Heart left ventricle (tissue), 16 donors: ENCODE data around the gene RBM5. TPM values are rescaled to one million over a fixed set of nuclear protein-coding genes. Genes with fewer than 3 reads are reported as not detected.

ENCODE experiments used
- ATAC-seq, 4 donors: fragments of 200-7000 bp; cut with Tn5 transposase; one replicate each; pipeline ENCODE4 v1.9.1; 2020 to 2022; ENCODE audit warnings: moderate library complexity in 4 of 4, mild to moderate bottlenecking in 3 of 4, moderate number of reproducible peaks in 1 of 4
- DNase-seq, 5 donors: peaks; one replicate each; pipeline ENCODE4 v3.0.0-alpha.2; 2020
- H3K27ac ChIP-seq, 12 donors: fragments of 200-600 bp; sonication (generic) in 4 of 12; one replicate each; pipeline versions ENCODE4 v1.5.0 to v1.8.0; 2016 to 2022; ENCODE audit warnings: mild to moderate bottlenecking in 2 of 12
- H3K27me3 ChIP-seq, 9 donors: fragments of 200-600 bp; sonication (generic) in 2 of 9; one replicate each; pipeline versions ENCODE4 v1.5.1 to v1.8.0; 2016 to 2022; ENCODE audit warnings: mild to moderate bottlenecking in 3 of 9
- H3K36me3 ChIP-seq, 9 donors: fragments of 200-600 bp; sonication (generic) in 2 of 9; one replicate each; pipeline versions ENCODE4 v1.5.0 to v1.8.0; 2018 to 2022; ENCODE audit warnings: mild to moderate bottlenecking in 2 of 9
- H3K4me1 ChIP-seq, 12 donors: fragments of 200-600 bp; sonication (generic) in 4 of 12; one replicate each; pipeline versions ENCODE4 v1.5.0 to v1.8.0; 2016 to 2022; ENCODE audit warnings: mild to moderate bottlenecking in 3 of 12
- H3K4me3 ChIP-seq, 12 donors: fragments of 200-600 bp; sonication (generic) in 4 of 12; one replicate each; pipeline versions ENCODE4 v1.5.0 to v1.8.0; 2017 to 2022; ENCODE audit warnings: mild to moderate bottlenecking in 9 of 12, moderate library complexity in 4 of 12
- H3K9me3 ChIP-seq, 12 donors: fragments of 200-600 bp; sonication (generic) in 4 of 12; one replicate each; pipeline versions ENCODE4 v1.5.0 to v1.8.0; 2016 to 2022; ENCODE audit warnings: mild to moderate bottlenecking in 1 of 12
- POLR2A ChIP-seq, 2 donors: fragments of 450-650 bp; IDR thresholded peaks; one replicate each; pipeline ENCODE4 v1.6.1; 2017; ENCODE audit warnings: antibody characterized with exemption in 2 of 2, mild to moderate bottlenecking in 2 of 2, moderate library complexity in 2 of 2
- WGBS, 4 donors: extraction: QIAGEN DNeasy Blood & Tissue Kit in 2 of 4; methylation state at CpG; one replicate each; pipeline versions ENCODE4 v1.1.5 to v1.1.7; 2013 to 2018; 5-methylcytosine and 5-hydroxymethylcytosine counted together
- intact Hi-C, 10 donors: fragments of 100-400 bp; cut with DNase I; formaldehyde crosslinking; loops; one replicate each; pipeline versions ENCODE4 v1.11.1 to v1.14.2; 2022
- polyA plus RNA-seq, 2 donors: library from polyadenylated mRNA; stranded (reverse); fragments of 200-250 nt; gene quantifications; one replicate each; pipeline ENCODE4 v1.2.3, GENCODE V29; 2013
- total RNA-seq, 9 donors: library from RNA; depleted of rRNA in 2 of 9; stranded (reverse); fragments of >200 nt in 2 of 9; fragmentation: NEBNext Ultra II Directional in 3 of 9; extraction: Animal tissue kit (Norgen Biotek cat#: 25700) in 3 of 9; gene quantifications; one replicate each; pipeline versions ENCODE4 v1.1.0 to v1.2.4, GENCODE V29; 2016 to 2023
- TF ChIP-seq, protein P1 (sequence below), 12 donors: fragments of 200-600 bp; sonication (generic) in 4 of 12; IDR thresholded peaks; one replicate each; pipeline versions ENCODE4 v1.5.0 to v1.8.0; 2018 to 2022; ENCODE audit warnings: antibody characterized with exemption in 12 of 12, mild to moderate bottlenecking in 5 of 12
- donor health status: ischemic (EF 13 %, LVEDD 7.1; RV severe dilation, severe dysfunction).
- donor health status: healthy with polysubstance abuse.
- donor health status: DM: no; HTN: yes; CAD: no.
- donor health status: DM: no; HTN: no; CAD: no.
- donor health status: ischemic (EF 25% LVEDD 6.9; RV normal size, moderate dysfunction).
- donor health status: ischemic (EF 25% LVEDD 5.7; RV mildly dilated, moderate dysfunction).
- donor health status: healthy.
- donor health status: DM: yes; HTN: yes; CAD: no.
- donor health status: ischemic (EF 35%, LVEDD 5.7; RV mildly dilated, moderate dysfunction).
- donor health status: nonischemic (EF 11% LVEDD 7.7; RV severe dilation, severe dysfunction).
- donor health status: DM: yes; HTN: yes; CAD: no.
- donor health status: PGD.
- donor health status: ischemic (EF 29% LVEDD 5.4; RV normal size, mild dysfunction).
- donor health status: nonischemic (EF 23%, LVEDD 6.1; RV moderate dilation, normal function).

RBM5 gene
- total and polyA plus RNA-seq, 11 donors = 32.5 to 77.3 (median 52.2) TPM

DNA sequence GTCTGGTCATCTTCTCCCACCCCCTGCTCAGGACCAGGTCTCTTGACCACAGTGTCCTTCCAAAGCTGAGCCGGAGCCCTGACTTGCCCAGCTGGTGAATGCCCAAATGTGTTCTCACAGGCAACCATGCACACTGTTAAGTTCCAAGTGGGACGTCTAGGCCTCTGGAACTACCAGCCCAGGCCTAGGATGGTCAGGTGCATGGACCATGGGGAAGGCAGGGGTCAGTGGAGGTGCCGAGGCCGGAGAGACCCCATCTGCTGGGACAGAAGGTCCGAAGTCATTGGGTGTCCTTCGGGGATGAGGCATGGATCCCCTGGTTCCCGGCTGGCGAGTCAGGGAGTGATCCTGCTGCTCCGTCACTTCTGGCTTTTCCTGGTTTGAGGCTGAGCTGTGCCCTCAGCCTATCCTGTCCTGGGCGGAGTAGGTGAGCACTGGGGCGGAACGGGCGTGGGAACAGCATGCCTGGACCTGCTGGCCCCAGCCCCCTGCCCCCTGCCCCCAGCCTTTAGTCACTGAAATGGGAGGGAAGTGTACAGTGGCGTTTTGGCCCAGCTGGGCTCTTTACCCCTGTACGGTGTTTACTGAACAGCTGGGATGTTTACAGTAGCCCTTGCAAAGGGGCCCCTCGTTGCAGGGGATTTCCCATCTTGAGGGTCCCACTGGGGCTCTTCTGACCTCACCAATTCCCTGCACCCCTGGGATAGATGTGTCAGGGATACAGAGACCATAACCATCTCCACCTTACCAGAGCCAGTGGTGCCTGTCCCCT lies 78.5 kb downstream of the RBM5 start:
- no peaks in the 10 kb centered on the region for H3K9me3 ChIP-seq
- peaks cover 31 to 99% (median 86%) of the 10 kb centered on the region in 12 donors for H3K4me1 ChIP-seq
- H3K4me3 ChIP-seq = no peak overlapping the region
- H3K27ac ChIP-seq = peak overlapping the region; percentile 43 to 92 (median 84)
- intact Hi-C loops = no loop called here
- WGBS, 4 donors = 60 to 69% (median 68%) methylated on average over 15 to 16 of the region's 16 CpGs
- ATAC-seq (no peak), DNase-seq (peak in 1 of 5 donors; percentile 58)
- H3K27me3 ChIP-seq = no peaks in the 10 kb centered on the region
- no peak for TF ChIP-seq POLR2A (IDR thresholded peaks at IDR 0.05)
- TF ChIP-seq, protein P1, sequence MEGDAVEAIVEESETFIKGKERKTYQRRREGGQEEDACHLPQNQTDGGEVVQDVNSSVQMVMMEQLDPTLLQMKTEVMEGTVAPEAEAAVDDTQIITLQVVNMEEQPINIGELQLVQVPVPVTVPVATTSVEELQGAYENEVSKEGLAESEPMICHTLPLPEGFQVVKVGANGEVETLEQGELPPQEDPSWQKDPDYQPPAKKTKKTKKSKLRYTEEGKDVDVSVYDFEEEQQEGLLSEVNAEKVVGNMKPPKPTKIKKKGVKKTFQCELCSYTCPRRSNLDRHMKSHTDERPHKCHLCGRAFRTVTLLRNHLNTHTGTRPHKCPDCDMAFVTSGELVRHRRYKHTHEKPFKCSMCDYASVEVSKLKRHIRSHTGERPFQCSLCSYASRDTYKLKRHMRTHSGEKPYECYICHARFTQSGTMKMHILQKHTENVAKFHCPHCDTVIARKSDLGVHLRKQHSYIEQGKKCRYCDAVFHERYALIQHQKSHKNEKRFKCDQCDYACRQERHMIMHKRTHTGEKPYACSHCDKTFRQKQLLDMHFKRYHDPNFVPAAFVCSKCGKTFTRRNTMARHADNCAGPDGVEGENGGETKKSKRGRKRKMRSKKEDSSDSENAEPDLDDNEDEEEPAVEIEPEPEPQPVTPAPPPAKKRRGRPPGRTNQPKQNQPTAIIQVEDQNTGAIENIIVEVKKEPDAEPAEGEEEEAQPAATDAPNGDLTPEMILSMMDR (IDR thresholded peaks at IDR 0.05) = no peak
- no peaks in the 10 kb centered on the region for H3K36me3 ChIP-seq

DNA sequence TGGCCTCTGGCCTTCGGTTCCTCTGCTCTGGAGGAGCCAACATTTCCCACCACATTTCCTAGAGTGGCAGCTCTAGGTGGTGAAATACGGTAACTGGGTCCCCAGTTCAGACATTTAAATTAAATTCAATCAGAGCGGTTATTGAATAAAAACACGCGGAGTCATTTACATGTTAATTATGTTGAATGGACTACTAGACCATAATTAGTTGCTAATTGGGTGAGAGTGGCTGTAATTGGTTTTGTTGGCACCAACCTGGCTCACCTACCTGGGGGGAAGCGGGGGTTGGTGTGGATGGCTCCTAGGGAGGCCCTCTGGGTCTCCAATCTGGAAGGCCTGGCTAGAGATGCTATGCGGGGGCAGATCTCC lies 79.1 kb downstream of the RBM5 start:
- H3K4me3 ChIP-seq = no peak overlapping the region
- H3K27me3 ChIP-seq = no peaks in the 10 kb centered on the region
- H3K36me3 ChIP-seq = no peaks in the 10 kb centered on the region
- DNase-seq (no peak), ATAC-seq (no peak)
- peak overlapping the region; percentile 43 to 92 (median 83) for H3K27ac ChIP-seq
- no peaks in the 10 kb centered on the region for H3K9me3 ChIP-seq
- WGBS, 4 donors = 84 to 90% (median 85%) methylated on average over 7 of the region's 7 CpGs
- no peak for TF ChIP-seq POLR2A (IDR thresholded peaks at IDR 0.05)
- TF ChIP-seq, protein P1 (IDR thresholded peaks at IDR 0.05) = no peak
- H3K4me1 ChIP-seq = peaks cover 35 to 100% (median 84%) of the 10 kb centered on the region in 12 donors
- intact Hi-C loops = no loop called here

DNA sequence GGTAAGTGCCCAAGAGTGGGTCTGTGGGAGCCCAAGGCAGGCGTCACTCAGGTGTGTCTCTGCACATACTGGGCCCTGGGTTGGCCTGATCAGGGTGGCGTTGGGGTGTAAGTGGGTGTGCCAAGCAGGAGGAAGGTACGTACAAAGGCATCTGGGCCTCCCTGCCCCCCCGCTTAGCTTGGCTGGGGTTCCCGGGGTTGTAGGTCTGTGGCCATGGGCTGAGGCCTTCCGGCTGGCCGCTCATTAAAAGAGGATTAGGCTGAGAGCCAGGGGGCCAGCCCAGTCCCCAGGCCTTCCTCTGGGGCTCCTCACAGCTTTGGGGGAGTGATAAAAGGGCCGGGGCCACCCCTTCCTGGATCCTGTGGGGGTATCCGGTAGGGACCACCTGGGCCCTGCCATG lies 79.7 kb downstream of the RBM5 start:
- Histone ChIP-seq H3K27me3 (no peaks in the 10 kb centered on the region), H3K4me3 (no peak overlapping the region), H3K36me3 (no peaks in the 10 kb centered on the region), H3K4me1 (peaks cover 35 to 95% (median 82%) of the 10 kb centered on the region in 12 donors), H3K27ac (peak overlapping the region; percentile 29 to 92 (median 83)), H3K9me3 (no peaks in the 10 kb centered on the region)
- 52 to 64% (median 58%) methylated on average over 6 to 9 of the region's 9 CpGs for WGBS, 4 donors
- no peak for TF ChIP-seq POLR2A (IDR thresholded peaks at IDR 0.05)
- TF ChIP-seq, protein P1 (IDR thresholded peaks at IDR 0.05) = no peak
- ATAC-seq (peak in 2 of 4 donors; percentile 6 to 40), DNase-seq (peak in 4 of 5 donors; percentile 47 to 70 (median 62))
- intact Hi-C loops = no loop called here

Other genes with a start within 250 kb of the RBM5 start
- gene TRAIP, start 232.4 kb upstream of the RBM5 start, total RNA-seq = 1 to 10 TPM in 3 of 9 donors, under 1 TPM in 5, not detected in 1; 0.37 to 6.3 (median 0.99) TPM
- 1 to 10 TPM in 1 of 2 donors, under 1 TPM in 1; 0.72 to 1.3 TPM for gene TRAIP, start 232.4 kb upstream of the RBM5 start, polyA plus RNA-seq
- gene CAMKV, start 219.0 kb upstream of the RBM5 start, total RNA-seq = not detected
- not detected for gene CAMKV, start 219.0 kb upstream of the RBM5 start, polyA plus RNA-seq
- 1 to 10 TPM in 8 of 9 donors, under 1 TPM in 1; 0.79 to 8.9 (median 1.8) TPM for gene MST1R, start 185.0 kb upstream of the RBM5 start, total RNA-seq
- gene MST1R, start 185.0 kb upstream of the RBM5 start, polyA plus RNA-seq = 1 to 10 TPM; 1.0 to 2.5 TPM
- gene MON1A, start 159.1 kb upstream of the RBM5 start, total RNA-seq = 10 to 100 TPM in 2 of 9 donors, 1 to 10 TPM in 7; 4.8 to 13.0 (median 7.7) TPM
- 10 to 100 TPM in 1 of 2 donors, 1 to 10 TPM in 1; 5.2 to 16.3 TPM for gene MON1A, start 159.1 kb upstream of the RBM5 start, polyA plus RNA-seq
- gene RBM6, start 148.8 kb upstream of the RBM5 start, total RNA-seq = 10 to 100 TPM; 21.1 to 41.4 (median 32.6) TPM
- 10 to 100 TPM; 27.6 to 75.1 TPM for gene RBM6, start 148.8 kb upstream of the RBM5 start, polyA plus RNA-seq
- gene SEMA3F, start 66.4 kb downstream of the RBM5 start, total RNA-seq = 10 to 100 TPM in 6 of 9 donors, 1 to 10 TPM in 3; 6.1 to 94.1 (median 11.3) TPM
- 10 to 100 TPM in 1 of 2 donors, 1 to 10 TPM in 1; 9.3 to 23.9 TPM for gene SEMA3F, start 66.4 kb downstream of the RBM5 start, polyA plus RNA-seq
- under 1 TPM in 1 of 9 donors, not detected in 8; 0.40 TPM for gene GNAT1, start 102.7 kb downstream of the RBM5 start, total RNA-seq
- gene GNAT1, start 102.7 kb downstream of the RBM5 start, polyA plus RNA-seq = not detected
- gene SLC38A3, start 116.4 kb downstream of the RBM5 start, total RNA-seq = 10 to 100 TPM in 3 of 9 donors, 1 to 10 TPM in 6; 3.6 to 14.8 (median 8.4) TPM
- 1 to 10 TPM; 1.0 to 8.8 TPM for gene SLC38A3, start 116.4 kb downstream of the RBM5 start, polyA plus RNA-seq
- 100 to 1,000 TPM; 106 to 365 (median 140) TPM for gene GNAI2, start 147.3 kb downstream of the RBM5 start, total RNA-seq
- 100 to 1,000 TPM in 1 of 2 donors, 10 to 100 TPM in 1; 93.2 to 180 TPM for gene GNAI2, start 147.3 kb downstream of the RBM5 start, polyA plus RNA-seq
- 10 to 100 TPM; 12.9 to 60.1 (median 17.8) TPM for gene SEMA3B, start 180.2 kb downstream of the RBM5 start, total RNA-seq
- gene SEMA3B, start 180.2 kb downstream of the RBM5 start, polyA plus RNA-seq = 10 to 100 TPM; 21.1 to 37.5 TPM
- gene LSMEM2, start 190.2 kb downstream of the RBM5 start, total RNA-seq = 10 to 100 TPM in 8 of 9 donors, 1 to 10 TPM in 1; 8.8 to 68.3 (median 31.5) TPM
- 10 to 100 TPM in 1 of 2 donors, 1 to 10 TPM in 1; 1.3 to 29.7 TPM for gene LSMEM2, start 190.2 kb downstream of the RBM5 start, polyA plus RNA-seq
- 10 to 100 TPM; 47.5 to 94.9 (median 61.4) TPM for gene IFRD2, start 203.5 kb downstream of the RBM5 start, total RNA-seq
- 100 to 1,000 TPM in 1 of 2 donors, 10 to 100 TPM in 1; 80.5 to 106 TPM for gene IFRD2, start 203.5 kb downstream of the RBM5 start, polyA plus RNA-seq
- 1 to 10 TPM; 1.0 to 3.2 (median 1.6) TPM for gene HYAL3, start 210.5 kb downstream of the RBM5 start, total RNA-seq
- 1 to 10 TPM; 2.1 to 3.1 TPM for gene HYAL3, start 210.5 kb downstream of the RBM5 start, polyA plus RNA-seq
- gene NAA80, start 210.5 kb downstream of the RBM5 start, total RNA-seq = 10 to 100 TPM in 4 of 9 donors, 1 to 10 TPM in 5; 8.0 to 13.9 (median 9.8) TPM
- gene NAA80, start 210.5 kb downstream of the RBM5 start, polyA plus RNA-seq = 10 to 100 TPM in 1 of 2 donors, 1 to 10 TPM in 1; 5.0 to 10.4 TPM
- 10 to 100 TPM; 36.9 to 99.7 (median 57.8) TPM for gene HYAL1, start 214.7 kb downstream of the RBM5 start, total RNA-seq
- gene HYAL1, start 214.7 kb downstream of the RBM5 start, polyA plus RNA-seq = 10 to 100 TPM; 37.6 to 60.7 TPM
- 100 to 1,000 TPM in 2 of 9 donors, 10 to 100 TPM in 7; 24.0 to 234 (median 48.5) TPM for gene HYAL2, start 233.8 kb downstream of the RBM5 start, total RNA-seq
- 100 to 1,000 TPM in 1 of 2 donors, 10 to 100 TPM in 1; 52.2 to 119 TPM for gene HYAL2, start 233.8 kb downstream of the RBM5 start, polyA plus RNA-seq
- 10 to 100 TPM; 24.5 to 34.9 (median 29.0) TPM for gene TUSC2, start 239.3 kb downstream of the RBM5 start, total RNA-seq
- gene TUSC2, start 239.3 kb downstream of the RBM5 start, polyA plus RNA-seq = 10 to 100 TPM; 27.6 to 68.1 TPM